Posterior cingulate gyrus (tissue), 11 donors: Measurements from ENCODE around the gene GRIP1.
"Not testable (repeated sequence)": the region's sequence is repeated elsewhere in the genome, so short reads cannot be mapped to it uniquely, and the experiment has no call there.

ENCODE experiments used
- DNase-seq, 10 donors: peaks; one replicate each; pipeline versions ENCODE4 v3.0.0 to v3.0.0-alpha.2; 2020 to 2021; ENCODE audit warnings: mixed read lengths in 3 of 10
- intact Hi-C: fragments of 100-400 bp; cut with DNase I; formaldehyde crosslinking; loops from one replicate; pipeline ENCODE4 v1.15.1; 2023

The GRIP1 gene

DNA sequence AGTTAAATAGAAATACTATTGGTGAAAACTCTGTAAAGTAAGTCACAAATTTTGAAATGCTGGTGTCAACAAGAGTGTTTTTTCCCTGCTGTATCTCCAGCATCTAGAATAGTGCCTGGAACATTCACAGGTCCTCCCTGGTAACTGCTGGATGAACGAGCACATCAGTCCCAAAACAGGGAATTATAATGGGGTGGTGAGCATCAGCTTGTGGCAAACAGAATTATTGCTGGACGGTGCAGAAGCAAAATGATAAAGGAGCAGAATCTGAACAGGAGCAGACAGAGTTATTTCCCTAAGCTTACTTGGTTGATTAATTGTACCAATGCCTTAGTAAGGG is 129.9 kb downstream of the GRIP1 start:
- DNase-seq = no peak
- intact Hi-C loops = no loop called here

DNA sequence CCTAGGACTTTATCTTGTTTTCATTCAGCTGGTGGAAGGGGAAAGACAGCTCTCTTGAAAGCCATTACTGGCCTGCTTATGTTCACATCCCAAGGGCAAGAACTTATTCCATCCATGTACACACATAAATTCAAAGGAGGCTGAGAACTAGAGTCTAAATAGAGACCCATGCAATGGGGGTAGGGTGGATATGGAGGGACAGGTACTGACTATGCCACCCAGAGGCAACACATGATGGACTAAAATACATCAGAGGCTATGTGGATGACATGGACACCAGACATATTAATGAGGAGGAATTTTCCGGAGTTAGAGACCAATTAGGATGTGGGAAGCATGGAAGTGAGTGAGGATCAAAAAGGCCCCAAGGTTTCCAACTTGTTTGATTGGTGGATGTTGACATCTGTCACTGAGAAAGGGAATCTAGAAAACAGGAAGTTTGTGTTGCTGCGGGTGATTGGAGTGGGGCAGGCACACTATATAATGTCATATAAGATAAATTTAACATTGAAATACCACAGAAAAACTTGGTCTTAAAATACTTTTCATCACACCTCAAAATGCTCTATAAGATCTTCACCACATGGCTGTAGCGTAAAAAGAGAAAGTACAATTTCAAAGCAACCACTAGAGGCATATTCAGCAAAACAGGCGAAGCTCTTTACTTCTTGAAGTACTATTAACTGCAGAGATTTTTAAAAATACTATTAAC is 130.4 kb downstream of the GRIP1 start:
- intact Hi-C loops = no loop called here
- no peak for DNase-seq

DNA sequence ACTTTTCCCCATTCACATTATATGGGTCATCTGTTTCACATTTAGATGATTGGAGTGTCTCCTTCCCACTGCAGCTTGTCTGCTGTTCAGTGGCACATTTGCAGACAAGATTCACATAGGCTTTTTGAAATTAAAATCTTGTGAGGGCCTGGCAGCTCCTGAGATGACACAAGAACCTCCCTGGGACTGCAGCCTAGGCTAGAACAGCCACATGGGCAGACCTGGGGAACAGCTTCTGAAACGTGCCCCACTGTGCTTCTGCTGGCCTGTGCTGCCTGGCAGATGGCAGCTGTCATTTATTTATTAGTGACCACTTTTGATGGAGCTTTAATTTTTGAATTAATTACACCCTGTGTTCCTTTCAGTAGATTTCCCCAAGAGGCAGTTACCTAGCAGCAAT is 137.4 kb downstream of the GRIP1 start:
- DNase-seq = no peak
- intact Hi-C loops = no loop called here

DNA sequence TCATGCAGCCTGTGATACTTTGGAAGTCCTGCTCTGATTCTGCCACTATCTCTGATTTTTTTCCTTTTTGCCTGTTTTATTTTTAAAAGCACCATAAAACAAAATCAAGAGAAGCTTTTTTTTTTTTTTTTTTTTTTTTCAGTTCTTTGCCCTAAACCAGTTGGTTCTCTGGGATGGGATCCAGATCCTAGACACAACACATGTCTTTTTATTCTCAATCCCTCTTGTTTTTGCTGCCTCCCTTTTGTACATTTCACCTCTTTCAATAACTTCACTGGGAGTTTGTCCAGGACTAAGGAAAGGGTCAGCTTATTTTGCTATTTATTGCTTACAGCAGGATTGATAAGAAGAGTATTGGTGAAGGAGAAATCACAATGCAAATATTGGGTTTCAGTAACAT is 139.4 kb downstream of the GRIP1 start:
- intact Hi-C loops = no loop called here
- DNase-seq = no peak

DNA sequence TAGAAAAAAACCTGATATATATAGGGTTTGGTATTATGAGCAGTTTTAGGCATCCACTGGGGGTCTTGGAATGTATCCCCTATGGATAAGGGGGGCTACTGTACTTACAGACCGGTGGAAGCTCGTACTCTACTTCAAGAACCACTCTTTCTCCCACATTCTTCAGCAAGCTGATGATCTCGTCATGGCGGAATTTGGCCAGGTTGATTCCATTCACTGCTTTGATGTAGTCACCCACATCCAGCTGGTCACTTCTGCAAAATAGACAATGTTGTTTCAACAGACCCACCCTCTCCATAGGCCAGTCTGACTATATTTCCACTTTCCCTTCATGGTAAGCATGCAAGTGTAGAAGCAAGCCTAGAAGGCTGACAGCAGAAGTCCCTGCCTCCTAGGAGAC is 139.9 kb downstream of the GRIP1 start:
- no peak for DNase-seq
- intact Hi-C loops = no loop called here

DNA sequence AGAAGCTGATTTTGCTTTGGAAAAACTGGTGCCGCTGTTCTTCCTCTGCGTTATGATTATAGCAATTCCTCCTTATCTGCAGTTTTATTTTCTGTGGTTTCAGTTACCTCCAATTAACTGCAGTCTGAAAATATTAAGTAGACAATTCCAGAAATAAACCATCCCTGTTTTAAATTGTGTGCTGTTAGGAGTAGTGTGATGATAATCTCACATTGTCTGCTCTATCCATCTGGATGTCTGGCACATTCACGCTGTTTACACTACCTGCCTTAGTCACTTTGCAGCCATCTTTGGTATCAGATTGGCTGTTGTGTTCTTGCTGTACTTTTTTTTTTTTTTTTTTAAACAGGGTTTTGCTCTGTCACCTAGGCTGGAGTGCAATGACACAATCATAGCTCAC is 141.0 kb downstream of the GRIP1 start:
- no peak for DNase-seq
- intact Hi-C loops = no loop called here

DNA sequence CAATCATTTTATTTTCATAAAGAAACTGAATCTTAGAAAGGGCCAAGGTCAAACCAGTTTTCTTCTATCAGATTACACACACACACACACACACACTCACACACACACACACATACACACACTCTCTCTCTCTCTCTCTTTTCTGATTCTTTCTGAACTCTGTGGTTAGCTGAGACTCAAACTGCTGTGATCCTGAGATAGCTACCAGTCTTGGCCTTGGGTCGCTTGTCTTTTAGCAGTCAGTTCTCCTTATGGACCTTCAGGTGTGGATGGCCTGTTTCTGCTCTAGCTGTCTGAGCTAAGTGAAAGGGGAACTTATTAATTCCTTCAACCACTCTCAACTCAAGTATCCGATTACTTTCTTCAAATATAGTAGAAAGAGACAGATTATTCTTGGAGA is 145.1 kb downstream of the GRIP1 start:
- DNase-seq = no peak
- intact Hi-C loops = no loop called here

DNA sequence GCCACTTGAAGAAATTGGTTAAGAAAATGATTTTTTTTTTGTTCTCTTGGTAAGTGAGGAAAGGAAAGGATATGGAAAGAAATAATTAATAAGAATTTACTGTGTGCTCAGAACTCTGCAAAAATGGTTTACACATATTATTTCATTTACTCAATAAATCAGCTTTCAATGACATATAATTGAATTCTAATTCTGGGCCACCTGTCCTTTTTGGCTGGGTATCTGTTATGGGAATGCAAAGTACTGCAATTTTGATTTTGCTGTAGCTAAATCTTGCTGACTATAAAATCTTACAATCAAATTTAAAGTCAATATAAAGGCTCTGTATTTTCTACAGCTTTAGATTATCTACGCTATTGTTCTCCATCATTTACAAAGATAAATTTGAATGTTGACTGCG is 147.1 kb downstream of the GRIP1 start:
- intact Hi-C loops = no loop called here
- DNase-seq = no peak

DNA sequence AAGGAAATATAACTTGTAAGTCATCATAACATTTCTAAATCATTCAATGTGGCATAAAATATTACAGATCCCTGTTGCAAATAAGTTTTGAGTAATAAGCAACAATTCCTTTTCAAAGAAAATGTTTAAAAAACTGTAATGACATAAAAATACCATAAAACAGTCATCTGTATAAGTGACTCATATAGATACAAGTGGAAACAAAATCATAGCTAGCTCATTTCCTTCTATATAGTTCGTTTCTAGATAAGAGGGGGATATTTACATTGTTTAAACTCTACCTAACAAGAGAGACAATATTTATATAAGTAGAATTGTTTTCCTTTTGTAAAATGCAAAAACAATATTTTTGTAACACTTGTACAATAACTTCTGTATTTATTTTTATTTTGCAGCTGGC is 148.9 kb downstream of the GRIP1 start:
- no peak for DNase-seq
- intact Hi-C loops = no loop called here

DNA sequence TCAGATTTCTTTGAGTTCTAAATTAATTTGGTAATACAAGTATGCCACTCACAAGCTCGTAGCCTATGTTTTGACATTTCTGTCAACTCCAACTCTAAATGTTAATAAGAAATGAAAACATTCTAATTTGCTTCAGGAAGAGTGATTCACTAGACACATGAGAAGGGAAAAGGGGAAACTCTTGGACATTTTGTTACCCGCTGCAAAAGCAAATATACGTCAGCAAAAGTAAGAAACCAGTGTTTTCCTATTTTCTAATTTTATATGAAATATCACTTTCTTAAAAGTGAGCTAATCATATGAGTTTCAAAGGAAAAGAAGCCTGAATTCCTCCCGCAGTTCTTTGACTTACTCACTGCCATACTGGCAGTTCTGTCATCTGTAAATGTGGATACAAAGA is 162.3 kb downstream of the GRIP1 start:
- intact Hi-C loops = no loop called here
- no peak for DNase-seq

DNA sequence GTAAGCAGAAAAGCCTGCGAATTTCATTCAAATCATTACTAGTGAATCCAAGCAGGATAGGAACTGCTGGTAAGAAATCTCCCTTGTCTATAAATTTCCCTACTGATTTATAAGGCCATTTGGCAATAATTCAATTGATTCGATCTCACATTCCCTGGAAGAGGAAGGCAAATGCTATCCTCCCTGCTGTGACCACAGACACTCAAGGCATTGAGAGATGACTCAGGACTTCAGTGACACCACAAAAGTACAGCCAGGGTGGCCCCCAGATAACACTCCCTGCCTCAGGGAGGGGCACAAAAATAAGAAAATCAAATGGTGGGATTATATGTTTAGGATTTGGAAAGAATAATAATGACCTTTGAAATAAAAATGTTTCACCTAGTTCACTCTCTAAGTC is 162.7 kb downstream of the GRIP1 start:
- no peak for DNase-seq
- intact Hi-C loops = no loop called here

DNA sequence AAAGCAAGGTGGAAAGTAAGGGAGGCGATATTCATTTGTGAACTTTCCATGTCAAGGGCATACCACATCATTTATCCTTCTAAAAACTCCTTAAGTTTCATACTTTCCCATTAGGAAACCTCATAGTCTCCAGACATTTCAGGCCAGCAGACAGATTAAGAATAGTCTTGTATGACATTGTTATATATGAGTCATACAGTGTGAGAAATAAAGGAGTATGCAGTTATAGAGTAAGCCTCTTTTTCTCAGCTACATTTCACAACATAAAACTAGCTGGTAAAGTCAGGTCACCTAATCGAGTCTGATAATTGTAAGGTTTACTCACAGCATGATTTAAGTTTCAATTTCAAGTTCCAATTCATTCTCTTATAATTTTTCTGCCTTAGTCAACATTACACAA is 164.3 kb downstream of the GRIP1 start:
- intact Hi-C loops = no loop called here

DNA sequence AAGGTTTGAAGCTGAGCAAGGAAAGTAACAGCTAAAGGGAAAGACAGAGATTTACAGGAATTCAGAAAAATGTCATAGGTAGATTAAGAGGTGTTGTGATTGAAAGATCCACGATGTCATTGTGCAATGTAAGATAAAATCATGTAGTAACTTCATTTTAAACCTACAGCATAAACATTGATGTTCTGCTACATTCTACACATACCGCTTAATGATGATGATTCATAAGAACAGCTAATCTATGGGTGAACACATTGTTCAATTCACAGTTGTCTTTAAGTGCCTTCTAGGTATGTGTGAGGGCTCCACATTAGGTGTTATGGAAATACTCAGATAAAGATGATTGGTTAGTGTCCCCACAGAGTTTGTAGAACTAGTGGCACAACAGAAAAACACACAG is 170.9 kb downstream of the GRIP1 start:
- DNase-seq = no peak
- intact Hi-C loops = no loop called here

More for the DNA sequence above, 164.3 kb downstream of the GRIP1 start:
- no peak for DNase-seq

DNA sequence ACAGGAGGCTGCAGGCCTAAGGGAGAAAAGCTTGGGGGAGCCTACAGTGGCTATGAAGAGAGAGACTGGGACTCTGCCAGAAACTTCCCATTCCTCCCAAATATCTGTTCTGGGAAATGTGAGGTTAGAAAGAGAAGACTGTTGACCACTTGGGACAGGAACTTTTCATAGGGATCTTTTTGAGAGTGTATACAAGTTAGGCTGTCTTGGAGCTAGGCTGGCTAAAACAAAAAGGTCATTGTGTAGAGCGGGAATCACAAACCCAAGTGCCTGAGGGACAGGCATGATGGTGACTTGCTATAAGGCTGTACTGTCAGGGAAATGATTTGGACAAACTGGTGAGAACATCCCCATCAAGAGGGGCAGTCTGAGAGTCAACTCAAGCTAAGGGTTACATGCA is 175.1 kb downstream of the GRIP1 start:
- intact Hi-C loops = no loop called here
- no peak for DNase-seq

DNA sequence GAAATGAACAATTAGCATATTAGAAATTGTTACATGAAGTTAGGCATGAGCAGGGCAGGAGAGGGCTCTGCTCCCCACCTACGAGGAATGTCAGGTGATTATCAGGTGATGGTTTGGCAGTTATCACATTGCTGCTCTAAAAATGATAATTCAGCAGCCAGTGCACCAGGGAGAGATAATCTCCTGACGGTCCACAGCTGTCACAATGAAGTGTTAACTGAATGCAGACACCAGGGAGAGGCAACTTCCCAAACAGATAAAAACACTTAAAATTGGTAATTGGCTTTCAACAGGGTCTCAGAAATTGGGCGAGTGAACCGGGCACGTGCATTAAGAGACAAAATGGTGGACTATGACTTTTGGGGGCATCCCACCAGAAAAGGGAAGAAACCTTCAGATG is 176.0 kb downstream of the GRIP1 start:
- no peak for DNase-seq
- intact Hi-C loops = no loop called here

DNA sequence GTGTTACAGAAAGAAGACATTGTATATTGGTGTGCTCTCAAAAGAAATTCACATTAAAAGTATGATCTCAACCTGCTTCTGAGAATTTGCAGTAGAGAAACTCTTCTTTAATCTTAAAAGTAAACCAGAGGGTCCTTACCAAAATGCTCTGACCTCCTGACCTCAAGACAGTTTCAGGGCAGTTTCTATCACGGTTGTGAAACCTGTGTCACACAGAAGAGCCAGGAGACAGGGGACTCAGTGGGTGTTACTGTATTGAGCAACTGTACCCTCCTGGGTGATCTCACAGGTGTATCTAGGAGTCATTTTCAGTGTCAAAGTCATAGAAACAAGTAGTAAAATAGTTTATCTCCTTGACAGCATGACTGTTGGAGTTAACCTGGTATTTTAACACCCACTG is 178.0 kb downstream of the GRIP1 start:
- DNase-seq = no peak
- intact Hi-C loops = no loop called here

DNA sequence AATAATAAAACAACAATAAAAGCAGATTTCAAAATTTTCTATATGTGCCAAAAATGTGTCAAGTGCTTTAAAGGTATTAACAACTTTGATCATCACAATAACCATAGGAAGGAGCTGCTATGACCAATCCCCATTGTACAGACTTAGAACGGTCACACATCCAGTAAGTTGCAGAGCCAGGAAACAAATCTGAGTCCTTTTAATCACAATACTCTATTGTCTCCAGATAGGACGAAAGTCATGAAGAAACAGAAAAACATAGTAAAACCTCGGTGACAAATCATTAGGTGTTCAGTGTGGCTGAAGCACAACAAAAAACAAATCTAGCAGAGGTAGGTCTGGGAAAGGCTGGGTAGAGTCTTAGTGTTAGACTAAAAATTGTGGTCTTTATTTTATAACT is 178.8 kb downstream of the GRIP1 start:
- intact Hi-C loops = no loop called here
- no peak for DNase-seq

DNA sequence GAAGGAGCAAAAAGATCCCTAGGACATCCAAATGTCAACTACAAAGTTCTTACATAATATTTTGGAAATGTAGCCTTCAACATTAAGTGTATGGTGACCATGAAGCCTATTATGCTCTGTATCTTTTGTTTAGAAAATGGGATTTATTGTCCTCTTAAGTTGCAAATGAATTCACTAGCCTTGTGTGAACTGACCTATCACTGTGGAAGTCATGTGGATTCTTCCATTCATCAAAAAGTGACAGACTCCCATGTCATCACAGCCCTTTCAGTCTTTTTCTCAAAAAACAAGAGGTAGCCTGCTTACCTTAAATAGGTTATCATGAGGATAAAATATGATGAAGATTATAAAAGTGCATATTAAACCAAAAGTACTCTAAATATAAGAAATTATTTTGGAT is 179.9 kb downstream of the GRIP1 start:
- DNase-seq = no peak
- intact Hi-C loops = no loop called here

DNA sequence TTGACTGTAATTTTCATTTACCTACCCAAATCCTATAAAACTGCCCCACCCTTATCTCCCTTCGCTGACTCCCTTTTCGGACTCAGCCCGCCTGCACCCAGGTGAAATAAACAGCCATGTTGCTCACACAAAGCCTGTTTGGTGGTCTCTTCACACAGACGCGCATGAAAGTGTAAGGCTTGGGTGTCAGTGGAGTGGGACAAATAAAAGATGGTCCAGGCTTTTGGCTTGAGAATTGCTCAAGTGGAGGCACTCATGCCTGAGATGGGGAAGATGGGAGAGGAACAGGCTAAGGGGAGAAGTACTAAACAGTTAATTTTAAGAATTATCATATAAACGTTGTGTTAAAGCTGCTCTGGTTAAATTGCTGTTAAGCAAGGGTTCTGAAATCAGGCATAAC is 180.8 kb downstream of the GRIP1 start:
- intact Hi-C loops, DNase-seq: not testable (repeated sequence)

DNA sequence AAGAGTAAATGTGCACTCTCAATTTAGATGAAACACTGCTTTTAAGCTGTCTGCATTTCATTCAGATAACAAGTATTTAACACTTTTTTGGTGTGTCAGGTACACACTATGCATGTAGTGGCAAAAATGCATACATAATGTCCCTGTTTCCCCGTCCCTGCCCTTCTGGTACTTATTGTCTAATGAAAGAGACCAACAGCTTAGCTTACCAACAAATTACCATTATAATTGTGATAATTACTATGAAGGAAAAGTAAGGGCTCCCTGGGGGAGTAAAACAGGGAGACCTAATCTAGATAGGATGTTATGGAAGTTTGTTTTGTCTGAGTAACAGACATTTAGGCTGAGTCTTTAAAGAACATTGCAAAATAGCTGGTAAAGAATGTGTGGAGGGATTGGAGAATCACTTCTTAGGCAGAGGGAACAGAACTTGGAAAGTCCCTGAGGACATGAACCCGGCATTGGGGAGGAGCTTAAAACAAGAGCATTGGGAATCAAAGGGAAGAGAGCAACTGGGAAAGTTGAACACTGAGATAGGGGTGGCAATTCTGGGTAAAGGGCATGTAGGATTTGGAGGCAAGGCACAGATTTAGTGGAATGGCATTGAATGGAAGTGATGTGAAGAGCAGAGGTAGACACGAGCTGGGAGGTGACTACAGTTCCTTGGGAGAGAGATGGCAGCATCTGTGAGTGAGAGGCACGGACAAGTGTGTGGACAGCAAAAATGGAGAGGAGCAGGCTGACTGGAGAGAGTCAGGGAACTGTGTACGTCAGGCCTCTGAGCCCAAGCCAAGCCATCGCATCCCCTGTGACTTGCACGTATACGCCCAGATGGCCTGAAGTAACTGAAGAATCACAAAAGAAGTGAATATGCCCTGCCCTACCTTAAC is 181.6 kb downstream of the GRIP1 start:
- intact Hi-C loops = no loop called here
- DNase-seq = no peak

DNA sequence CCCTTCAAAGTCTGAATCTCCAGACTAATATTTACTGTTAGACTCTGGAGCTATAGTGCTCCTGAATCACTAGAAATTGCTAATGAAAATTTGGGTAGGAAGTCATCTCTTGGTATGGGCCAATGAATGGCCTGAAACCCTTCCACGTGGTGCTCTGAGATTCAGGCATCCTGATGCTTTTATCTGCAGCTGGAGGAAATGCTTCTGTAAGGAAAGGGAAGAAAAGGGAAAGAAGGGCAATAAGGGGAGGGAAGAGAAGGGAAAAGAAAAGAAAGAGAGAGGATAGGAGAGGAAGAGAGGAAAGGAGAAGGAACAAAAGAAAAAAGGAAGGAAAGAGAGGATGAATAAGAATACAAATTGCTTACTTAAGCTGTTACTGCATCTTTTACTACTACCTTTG is 182.3 kb downstream of the GRIP1 start:
- intact Hi-C loops = no loop called here
- DNase-seq = no peak

DNA sequence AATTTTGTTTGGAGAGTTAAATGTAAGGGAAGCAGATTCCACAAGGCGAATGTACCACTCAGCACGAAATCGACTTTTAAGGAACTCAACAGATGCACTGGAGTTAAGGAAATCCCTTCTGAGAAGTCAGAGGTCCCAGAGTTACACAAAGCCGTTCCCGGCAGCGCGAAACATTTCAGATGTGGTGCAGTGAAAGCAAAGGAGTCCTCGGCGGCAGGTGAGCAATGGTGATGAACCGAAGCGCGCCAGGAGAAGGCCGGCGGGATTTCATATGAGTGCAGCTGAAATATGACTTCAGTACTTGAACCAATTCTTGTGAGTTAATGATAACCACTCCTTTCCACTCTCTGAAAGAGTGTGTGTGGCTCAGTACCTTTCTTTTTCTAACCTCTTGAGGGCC is 183.2 kb downstream of the GRIP1 start:
- DNase-seq = peak in 1 of 10 donors; percentile 73
- intact Hi-C loops = no loop called here
